IPS DF 19.7 (cell line): ENCODE measurements around the gene CGB1.
"Not testable (repeated sequence)": the region's sequence is repeated elsewhere in the genome, so short reads cannot be mapped to it uniquely, and the experiment has no call there.

Experiments
- DNase-seq: peaks from one replicate; pipeline ENCODE4 v3.0.0-alpha.2; 2013; ENCODE audit warnings: low read depth, low spot score

The CGB1 gene

DNA sequence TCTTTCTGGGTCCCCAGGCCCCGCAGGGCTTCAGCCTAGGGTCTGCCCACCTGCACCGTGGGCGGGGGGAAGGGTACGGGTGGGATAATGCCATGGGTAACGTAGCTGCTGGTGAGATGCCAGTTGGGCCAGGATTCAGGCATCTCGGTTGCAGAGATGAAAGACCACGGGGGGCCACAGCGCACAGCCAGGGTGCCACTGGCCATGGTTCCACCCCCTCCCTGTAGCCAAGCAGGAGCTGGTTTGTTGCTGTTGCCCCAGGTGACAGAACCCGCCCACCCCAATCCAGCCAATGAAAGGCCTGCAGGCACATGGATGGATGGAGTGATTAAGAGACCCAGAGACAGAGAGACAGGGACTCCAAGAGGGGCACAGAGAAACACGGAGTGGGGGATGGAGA is 21.9 kb upstream of the CGB1 start:
- DNase-seq = no peak

DNA sequence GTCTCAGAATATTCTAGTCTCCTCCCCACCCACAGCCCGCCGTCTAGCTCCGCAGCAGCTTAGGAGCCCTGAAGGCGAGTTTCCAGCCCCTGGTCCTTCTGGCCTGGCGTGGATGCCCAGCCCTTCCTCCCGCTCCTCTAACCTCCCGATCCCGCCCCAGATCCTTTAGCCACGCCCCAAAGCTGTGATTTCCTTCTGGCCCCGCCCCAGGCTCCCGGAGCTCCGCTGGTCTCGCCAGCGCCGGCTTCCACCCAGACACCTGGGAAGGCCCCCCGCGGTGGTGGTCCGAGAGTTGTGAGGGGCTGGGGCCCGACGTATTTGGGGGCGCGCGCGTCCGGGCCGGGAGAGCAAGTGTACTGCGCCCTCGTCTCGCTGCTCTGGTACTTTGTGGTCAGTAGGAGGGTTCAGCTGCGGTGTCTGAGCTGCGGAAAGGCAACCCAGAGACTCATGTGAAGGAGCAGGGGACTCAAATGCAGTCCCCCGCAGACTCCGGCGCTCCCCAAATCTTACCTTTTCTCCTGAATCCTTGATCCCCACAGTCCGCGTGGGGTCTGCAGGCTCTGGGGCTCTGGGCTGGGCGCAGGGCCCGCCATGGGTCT is 21.0 kb upstream of the CGB1 start, which contains the start of gene CGB7:
TSS of gene CGB7 (minus strand) at position 114 of the 599 bp plus-strand sequence. CDS start 2,374 bp downstream, outside the sequence.
- DNase-seq = no peak

DNA sequence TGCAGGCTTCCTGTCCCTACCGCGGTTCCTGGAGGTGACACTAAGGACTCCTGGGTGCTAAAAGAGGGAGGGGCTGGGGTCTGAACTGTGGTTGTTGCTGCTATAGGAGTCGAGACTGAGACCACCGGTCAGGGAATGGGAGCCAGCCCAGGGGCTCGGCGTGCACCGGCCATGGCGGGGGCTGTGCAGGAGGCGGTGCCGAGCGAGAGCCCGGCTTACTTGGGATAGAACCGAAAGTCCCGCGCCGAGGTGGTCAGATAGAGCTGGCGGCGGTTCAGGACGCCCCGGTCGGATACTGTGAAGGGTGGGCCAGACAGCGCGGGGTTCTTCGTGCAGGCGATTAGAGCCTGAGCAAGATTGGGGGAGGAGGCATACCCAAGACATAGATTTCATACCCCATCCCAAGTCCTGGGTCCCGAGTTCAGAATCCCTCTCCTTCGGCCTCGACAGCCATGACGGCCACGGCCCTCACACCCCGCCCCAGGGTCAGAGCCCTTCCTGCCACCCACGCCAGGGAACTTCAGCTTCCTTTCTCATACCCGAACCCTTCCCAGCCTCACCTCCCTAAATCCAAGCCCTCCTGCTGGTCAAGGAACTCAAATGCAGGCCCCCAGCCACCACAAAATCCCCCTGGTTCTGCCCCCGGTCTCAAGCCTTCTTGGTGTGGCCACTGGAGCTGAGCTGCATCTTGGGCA is 20.4 kb upstream of the CGB1 start:
- not testable (repeated sequence) for DNase-seq

DNA sequence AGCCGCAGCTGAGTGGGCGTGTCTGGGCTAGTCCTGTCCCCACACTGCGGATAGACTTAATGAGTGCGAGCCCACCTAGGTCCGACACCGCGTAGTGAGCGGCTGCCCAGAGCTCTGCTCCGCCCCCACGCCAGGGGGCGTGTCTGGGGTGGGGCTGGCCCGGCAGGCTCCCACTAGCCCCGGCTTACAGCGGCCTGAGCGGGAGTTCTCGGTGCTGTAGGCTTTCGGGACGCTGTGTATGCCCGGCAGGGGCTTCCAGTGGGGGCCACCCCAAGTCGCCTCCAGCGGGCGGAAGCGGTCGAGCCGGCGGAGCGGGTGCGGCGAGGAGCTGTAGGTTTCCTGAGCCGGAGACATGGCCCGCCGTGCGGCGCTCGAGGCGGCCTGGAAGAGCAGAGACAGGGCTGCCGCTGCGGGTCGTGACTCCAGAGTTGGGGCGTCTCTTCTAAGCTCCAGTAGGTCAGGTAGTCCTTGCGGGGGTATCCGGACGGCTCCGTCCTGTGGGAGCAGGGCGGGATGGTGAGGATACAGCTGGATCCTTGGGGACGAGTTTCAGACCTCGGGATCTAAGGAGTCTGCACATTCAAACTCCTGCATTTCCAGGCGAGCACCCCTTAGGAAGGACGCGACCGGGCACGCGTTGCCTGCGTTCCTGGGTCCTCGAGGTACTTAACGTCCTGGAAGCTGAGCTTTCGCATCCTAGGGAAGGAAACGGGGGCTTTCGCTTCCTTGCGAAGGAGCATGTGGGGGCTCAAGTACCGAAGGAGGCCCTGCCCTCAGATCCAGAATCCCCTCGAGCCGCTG is 19.6 kb upstream of the CGB1 start:
- no peak for DNase-seq

DNA sequence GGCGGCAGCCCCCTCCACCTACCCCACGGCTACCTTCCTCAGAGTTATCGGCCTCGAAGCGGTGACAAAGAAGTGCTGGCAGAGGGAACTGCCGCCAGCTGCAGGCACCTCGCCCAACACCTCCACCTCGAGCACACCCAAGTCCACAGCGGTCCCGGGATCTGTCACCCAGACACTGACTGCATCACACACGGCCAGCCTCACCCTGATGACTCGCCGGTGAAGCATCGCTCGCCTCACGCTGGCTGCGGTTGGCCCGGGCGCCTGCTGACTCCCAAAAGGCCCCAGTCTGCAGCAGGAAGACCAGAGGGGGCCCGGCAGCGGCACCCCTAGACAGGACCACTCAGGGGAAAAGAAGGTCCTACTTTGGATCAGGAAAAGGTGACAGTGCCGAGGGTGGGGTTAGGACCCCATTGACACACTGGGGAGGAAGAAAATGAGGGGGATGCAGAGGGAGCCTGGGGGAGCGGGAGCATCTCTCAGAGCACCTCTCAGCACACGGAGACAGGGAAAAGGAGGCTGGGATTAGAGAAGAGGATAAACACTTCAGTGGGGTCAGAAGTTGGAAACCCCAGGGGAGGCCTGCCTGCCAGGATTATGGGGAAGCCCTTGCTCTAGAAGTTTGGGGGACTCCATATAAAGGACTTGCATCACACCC is 13.8 kb upstream of the CGB1 start:
- DNase-seq = not testable (repeated sequence)

DNA sequence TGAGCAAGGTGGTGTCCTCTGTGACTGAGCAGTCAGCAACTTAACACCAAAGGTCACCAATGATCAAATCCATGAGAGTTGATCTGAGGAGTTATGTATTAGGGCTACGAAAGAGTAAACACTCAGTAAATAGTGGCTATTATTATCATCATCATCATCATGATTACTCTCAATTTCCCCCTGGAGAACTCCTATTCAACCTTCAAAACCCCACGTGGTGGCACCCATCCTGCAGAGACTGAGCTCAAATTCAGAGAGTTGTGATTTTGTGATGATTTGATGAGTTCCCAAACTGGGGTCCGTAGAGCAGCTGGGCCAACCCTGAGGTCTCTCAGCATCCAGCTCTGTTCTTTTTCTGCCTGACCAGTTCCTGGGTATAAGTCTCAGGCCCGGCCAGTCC is 13.1 kb upstream of the CGB1 start:
- DNase-seq = not testable (repeated sequence)

DNA sequence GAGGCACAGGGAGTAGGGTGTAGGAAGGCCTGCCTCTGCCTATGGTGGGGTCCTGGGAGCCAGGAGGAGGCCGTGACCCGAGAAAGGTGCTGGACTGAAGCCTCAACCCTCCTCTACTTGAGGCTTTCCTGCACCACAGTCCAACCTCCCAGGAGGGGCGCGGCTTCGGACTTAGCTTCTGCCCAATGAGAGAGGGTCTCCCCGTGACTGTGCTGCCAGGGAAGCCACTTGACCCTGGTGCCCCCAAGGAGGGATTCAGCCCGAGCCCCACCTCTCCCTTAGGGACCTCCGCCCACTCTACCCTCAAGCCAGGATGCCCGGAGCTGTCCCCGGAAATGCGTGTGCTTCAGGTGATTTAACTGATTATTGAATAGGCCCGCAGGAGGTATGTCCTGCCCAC is 12.3 kb upstream of the CGB1 start, which contains the start of gene CGB8:
TSS of gene CGB8 (minus strand) at position 101 of the 400 bp plus-strand sequence. CDS start 372 bp downstream, outside the sequence.
- not testable (repeated sequence) for DNase-seq

DNA sequence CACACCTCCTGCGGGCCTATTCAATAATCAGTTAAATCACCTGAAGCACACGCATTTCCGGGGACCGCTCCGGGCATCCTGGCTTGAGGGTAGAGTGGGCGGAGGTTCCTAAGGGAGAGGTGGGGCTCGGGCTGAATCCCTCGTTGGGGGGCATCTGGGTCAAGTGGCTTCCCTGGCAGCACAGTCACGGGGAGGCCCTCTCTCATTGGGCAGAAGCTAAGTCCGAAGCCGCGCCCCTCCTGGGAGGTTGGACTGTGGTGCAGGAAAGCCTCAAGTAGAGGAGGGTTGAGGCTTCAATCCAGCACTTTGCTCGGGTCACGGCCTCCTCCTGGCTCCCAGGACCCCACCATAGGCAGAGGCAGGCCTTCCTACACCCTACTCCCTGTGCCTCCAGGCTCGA is 6.9 kb upstream of the CGB1 start, which contains the start of gene CGB5:
TSS of gene CGB5 (plus strand) at position 301 of the 400 bp plus-strand sequence. CDS start 362 bp downstream, outside the sequence.
- not testable (repeated sequence) for DNase-seq

DNA sequence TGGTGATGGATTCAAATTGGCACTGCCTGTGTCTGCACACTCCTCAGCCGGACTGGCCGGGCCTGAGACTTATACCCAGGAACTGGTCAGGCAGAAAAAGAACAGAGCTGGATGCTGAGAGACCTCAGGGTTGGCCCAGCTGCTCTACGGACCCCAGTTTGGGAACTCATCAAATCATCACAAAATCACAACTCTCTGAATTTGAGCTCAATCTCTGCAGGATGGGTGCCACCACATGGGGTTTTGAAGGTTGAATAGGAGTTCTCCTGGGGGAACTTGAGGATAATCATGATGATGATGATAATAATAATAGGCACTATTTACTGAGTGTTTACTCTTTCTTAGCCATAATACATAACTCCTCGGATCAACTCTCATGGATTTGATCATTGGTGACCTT is 6.0 kb upstream of the CGB1 start:
- DNase-seq = not testable (repeated sequence)

DNA sequence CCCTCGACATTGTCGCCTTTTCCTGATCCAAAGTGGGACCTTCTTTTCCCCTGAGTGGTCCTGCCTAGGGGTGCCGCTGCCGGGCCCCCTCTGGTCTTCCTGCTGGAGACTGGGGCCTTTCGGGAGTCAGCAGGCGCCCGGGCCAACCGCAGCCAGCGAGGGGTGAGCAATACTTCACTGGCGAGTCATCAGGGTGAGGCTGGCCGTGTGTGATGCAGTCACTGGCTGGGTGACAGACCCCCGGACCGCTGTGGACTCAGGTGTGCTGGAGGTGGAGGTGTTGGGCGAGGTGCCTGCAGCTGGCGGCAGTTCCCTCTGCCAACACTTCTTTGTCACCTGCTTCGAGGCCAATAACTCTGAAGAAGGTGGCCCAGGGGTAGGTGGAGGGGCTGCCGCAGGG is 5.5 kb upstream of the CGB1 start:
- no peak for DNase-seq

DNA sequence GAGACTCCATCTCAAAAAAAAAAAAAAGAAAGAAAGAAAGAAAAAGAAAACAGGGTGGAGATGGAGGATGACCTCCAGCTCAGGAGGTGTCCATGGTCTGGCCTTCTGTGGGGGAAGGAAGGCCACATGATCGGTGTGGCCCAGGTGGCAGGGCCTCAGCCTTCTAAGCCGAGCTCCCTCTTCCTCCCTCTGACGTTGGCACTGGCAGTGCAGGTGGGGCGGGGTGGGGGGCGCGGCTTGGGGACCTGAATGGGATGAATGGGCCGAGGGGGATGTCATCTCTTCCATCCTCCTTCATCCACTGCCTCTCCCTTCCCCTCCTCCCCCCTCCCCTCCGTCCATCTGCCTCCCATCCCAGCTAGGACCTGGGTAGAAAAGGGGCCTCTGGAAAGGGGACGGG is 3.0 kb upstream of the CGB1 start:
- not testable (repeated sequence) for DNase-seq

DNA sequence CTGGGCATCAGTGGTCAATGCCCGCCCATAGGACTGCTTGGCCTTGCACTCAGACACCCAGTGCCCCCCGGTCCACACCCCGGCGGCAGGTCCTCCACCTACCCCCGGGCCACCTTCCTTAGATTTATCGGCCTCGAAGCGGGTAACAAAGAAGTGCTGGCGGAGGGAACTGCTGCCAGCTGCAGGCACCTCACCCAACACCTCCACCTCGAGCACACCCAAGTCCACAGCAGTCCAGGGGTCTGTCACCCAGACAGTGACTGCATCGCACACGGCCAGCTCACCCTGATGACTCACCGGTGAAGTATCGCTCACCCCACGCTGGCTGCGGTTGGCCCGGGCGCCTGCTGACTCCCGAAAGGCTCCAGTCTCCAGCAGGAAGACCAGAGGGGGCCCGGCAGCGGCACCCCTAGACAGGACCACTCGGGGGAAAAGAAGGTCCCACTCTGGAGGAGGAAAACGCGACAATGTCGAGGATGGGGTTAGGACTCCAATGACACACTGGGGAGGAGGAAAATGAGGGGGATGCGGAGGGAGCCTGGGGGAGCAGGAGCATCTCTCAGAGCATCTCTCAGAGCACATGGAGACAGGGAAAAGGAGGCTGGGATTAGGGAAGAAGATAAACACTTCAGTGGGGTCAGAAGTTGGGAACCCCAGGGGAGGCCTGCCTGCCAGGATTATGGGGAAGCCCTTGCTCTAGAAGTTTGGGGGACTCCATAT is 2.0 kb upstream of the CGB1 start:
- not testable (repeated sequence) for DNase-seq

DNA sequence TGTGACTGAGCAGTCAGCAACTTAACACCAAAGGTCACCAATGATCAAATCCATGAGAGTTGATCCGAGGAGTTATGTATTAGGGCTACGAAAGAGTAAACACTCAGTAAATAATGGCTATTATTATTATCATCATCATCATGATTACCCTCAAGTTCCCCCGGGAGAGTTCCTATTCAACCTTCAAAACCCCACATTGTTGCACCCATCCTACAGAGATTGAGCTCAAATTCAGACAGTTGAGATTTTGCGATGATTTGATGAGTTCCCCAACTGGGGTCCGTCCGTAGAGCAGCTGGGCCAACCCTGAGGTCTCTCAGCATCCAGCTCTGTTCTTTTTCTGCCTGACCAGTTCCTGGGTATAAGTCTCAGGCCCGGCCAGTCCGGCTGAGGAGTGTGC is 1.4 kb upstream of the CGB1 start:
- DNase-seq = not testable (repeated sequence)

DNA sequence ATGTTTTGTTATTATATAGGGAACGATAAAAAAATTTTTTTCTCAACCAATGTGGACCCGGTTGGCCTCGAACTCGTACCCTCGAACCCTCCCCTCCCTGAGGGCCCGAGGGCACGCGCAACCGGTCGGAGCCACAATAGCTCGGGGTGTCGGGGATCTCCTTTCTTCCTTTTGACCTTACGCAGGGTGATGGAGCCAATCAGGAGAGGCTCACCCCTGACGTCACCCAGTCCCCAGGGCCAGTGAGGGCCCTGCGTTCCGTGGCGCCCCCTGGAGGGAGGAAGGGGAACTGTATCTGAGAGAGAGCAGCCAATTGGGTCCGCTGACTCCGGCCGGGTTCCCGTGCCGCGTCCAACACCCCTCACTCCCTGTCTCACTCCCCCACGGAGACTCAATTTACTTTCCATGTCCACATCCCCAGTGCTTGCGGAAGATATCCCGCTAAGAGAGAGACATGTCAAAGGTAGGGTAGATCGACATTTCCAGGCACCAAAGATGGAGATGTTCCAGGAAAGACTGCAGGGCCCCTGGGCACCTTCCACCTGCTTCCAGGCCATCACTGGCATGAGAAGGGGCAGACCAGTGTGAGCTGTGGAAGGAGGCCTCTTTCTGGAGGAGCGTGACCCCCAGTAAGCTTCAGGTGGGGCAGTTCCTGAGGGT is 4.9 kb downstream of the CGB1 start, which contains the start of gene CGB2:
TSS of gene CGB2 (plus strand) at position 249 of the 660 bp plus-strand sequence. CDS start at position 455, 206 bp downstream.
- not testable (repeated sequence) for DNase-seq

DNA sequence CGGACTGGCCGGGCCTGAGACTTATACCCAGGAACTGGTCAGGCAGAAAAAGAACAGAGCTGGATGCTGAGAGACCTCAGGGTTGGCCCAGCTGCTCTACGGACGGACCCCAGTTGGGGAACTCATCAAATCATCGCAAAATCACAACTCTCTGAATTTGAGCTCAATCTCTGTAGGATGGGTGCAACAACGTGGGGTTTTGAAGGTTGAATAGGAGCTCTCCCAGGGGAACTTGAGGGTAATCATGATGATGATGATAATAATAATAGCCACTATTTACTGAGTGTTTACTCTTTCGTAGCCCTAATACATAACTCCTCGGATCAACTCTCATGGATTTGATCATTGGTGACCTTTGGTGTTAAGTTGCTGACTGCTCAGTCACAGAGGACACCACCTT is 6.4 kb downstream of the CGB1 start:
- not testable (repeated sequence) for DNase-seq

DNA sequence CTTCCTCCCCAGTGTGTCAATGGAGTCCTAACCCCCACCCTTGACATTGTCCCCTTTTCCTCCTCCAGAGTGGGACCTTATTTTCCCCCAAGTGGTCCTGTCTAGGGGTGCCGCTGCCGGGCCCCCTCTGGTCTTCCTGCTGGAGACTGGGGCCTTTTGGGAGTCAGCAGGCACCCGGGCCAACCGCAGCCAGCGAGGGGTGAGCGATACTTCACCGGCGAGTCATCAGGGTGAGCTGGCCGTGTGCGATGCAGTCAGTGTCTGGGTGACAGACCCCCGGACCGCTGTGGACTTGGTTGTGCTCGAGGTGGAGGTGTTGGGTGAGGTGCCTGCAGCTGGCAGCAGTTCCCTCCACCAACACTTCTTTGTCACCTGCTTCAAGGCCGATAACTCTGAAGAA is 6.9 kb downstream of the CGB1 start:
- not testable (repeated sequence) for DNase-seq

DNA sequence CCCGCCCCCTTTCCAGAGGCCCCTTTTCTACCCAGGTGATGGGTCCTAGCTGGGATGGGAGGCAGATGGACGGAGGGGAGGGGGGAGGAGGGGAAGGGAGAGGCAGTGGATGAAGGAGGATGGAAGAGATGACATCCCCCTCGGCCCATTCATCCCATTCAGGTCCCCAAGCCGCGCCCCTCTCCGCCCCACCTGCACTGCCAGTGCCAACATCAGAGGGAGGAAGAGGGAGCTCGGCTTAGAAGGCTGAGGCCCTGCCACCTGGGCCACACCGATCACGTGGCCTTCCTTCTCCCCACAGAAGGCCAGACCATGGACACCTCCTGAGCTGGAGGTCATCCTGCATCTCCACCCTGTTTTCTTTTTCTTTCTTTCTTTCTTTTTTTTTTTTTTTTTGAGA is 8.0 kb downstream of the CGB1 start:
- DNase-seq = not testable (repeated sequence)

DNA sequence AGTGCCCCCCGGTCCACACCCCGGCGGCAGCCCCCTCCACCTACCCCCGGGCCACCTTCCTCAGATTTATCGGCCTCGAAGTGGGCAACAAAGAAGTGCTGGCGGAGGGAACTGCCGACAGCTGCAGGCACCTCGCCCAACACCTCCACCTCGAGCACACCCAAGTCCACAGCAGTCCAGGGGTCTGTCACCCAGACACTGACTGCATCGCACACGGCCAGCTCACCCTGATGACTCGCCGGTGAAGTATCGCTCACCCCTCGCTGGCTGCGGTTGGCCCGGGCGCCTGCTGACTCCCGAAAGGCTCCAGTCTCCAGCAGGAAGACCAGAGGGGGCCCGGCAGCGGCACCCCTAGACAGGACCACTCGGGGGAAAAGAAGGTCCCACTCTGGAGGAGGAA is 11.1 kb downstream of the CGB1 start:
- DNase-seq = not testable (repeated sequence)

DNA sequence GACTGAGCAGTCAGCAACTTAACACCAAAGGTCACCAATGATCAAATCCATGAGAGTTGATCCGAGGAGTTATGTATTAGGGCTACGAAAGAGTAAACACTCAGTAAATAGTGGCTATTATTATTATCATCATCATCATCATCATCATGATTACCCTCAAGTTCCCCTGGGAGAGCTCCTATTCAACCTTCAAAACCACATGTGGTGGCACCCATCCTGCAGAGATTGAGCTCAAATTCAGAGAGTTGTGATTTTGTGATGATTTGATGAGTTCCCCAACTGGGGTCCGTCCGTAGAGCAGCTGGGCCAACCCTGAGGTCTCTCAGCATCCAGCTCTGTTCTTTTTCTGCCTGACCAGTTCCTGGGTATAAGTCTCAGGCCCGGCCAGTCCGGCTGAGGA is 11.6 kb downstream of the CGB1 start:
- not testable (repeated sequence) for DNase-seq

DNA sequence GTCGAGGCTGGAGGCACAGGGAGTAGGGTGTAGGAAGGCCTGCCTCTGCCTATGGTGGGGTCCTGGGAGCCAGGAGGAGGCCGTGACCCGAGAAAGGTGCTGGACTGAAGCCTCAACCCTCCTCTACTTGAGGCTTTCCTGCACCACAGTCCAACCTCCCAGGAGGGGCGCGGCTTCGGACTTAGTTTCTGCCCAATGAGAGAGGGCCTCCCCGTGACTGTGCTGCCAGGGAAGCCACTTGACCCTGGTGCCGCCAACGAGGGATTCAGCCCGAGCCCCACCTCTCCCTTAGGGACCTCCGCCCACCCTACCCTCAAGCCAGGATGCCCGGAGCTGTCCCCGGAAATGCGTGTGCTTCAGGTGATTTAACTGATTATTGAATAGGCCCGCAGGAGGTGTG is 12.5 kb downstream of the CGB1 start, which contains the start of gene CGB3:
TSS of gene CGB3 (minus strand) at position 101 of the 400 bp plus-strand sequence. CDS start 362 bp downstream, outside the sequence.
- not testable (repeated sequence) for DNase-seq
